GF-D8 (cell line): ENCODE results near the gene PMPCA.
"Not testable (repeated sequence)": the region's sequence is repeated elsewhere in the genome, so short reads cannot be mapped to it uniquely, and the experiment has no call there.

Experiments
- DNase-seq: peaks from one replicate; lab custom pipeline; 2025; lab: John Stamatoyannopoulos, UW

Gene PMPCA

GRCh38 chr9:136394312-136395019 is 16.0 kb upstream of the PMPCA start:
- no peak for DNase-seq

- DNase-seq = no peak
Observed at GRCh38 chr9:136395020-136395340, 15.5 kb upstream of the PMPCA start.

GRCh38 chr9:136395345-136396218 is 14.9 kb upstream of the PMPCA start:
- no peak for DNase-seq

GRCh38 chr9:136396219-136396515 is 14.3 kb upstream of the PMPCA start:
- DNase-seq = no peak

- DNase-seq = no peak
Observed at GRCh38 chr9:136397643-136398042, 12.8 kb upstream of the PMPCA start.

- no peak for DNase-seq
Observed at GRCh38 chr9:136398286-136398685, 12.2 kb upstream of the PMPCA start.

- no peak for DNase-seq
Observed at GRCh38 chr9:136399176-136400037, 11.1 kb upstream of the PMPCA start.

- peak; percentile 50 for DNase-seq
Observed at GRCh38 chr9:136400038-136400834, 10.2 kb upstream of the PMPCA start, which contains the start of gene SNAPC4. Gene SNAPC4, minus strand, starts transcription at chr9:136400170. Its CDS starts 1,742 bp downstream, at chr9:136398428.

GRCh38 chr9:136401173-136401922 is 9.1 kb upstream of the PMPCA start:
- DNase-seq = no peak

GRCh38 chr9:136402067-136402466 is 8.4 kb upstream of the PMPCA start:
- no peak for DNase-seq

- no peak for DNase-seq
Observed at GRCh38 chr9:136403538-136403914, 6.9 kb upstream of the PMPCA start.

- no peak for DNase-seq
Observed at GRCh38 chr9:136403915-136404800, 6.3 kb upstream of the PMPCA start.

GRCh38 chr9:136404801-136405136 is 5.7 kb upstream of the PMPCA start:
- DNase-seq = no peak

- no peak for DNase-seq
Observed at GRCh38 chr9:136405481-136405880, 5.0 kb upstream of the PMPCA start.

GRCh38 chr9:136405904-136406303 is 4.6 kb upstream of the PMPCA start:
- DNase-seq = not testable (repeated sequence)

GRCh38 chr9:136407061-136407460 is 3.4 kb upstream of the PMPCA start:
- not testable (repeated sequence) for DNase-seq

GRCh38 chr9:136407911-136408310 is 2.5 kb upstream of the PMPCA start:
- DNase-seq = no peak

- no peak for DNase-seq
Observed at GRCh38 chr9:136409557-136410455, 652 bp upstream of the PMPCA start.

- DNase-seq = no peak
Observed at GRCh38 chr9:136411378-136411777, 920 bp downstream of the PMPCA start.
